Adipocyte (in vitro differentiated cells): Measurements from ENCODE around the gene ZNF19.
A peak's percentile ranks its signal among the peaks of the same experiment; 100 is the strongest.

ENCODE experiments used
- DNase-seq: peaks from one replicate; pipeline ENCODE4 v3.0.0-alpha.2; 2015; ENCODE audit warnings: low read depth
- H3K27me3 ChIP-seq: replicated peaks from 2 replicates; pipeline ENCODE4 v1.7.0; 2013; ENCODE audit warnings: mild to moderate bottlenecking, low read length, moderate library complexity; ENCODE audit not compliant: control insufficient read depth, insufficient read depth
- H3K36me3 ChIP-seq: 2 replicates; pipeline ENCODE4 v1.7.0; 2013; ENCODE audit warnings: low read length, mild to moderate bottlenecking, moderate library complexity; ENCODE audit not compliant: control insufficient read depth, insufficient read depth, severe bottlenecking
- H3K4me1 ChIP-seq: 2 replicates; pipeline ENCODE4 v1.7.0; 2013; ENCODE audit warnings: mild to moderate bottlenecking, low read length, moderate library complexity; ENCODE audit not compliant: control insufficient read depth, insufficient read depth
- H3K4me3 ChIP-seq: 2 replicates; pipeline ENCODE4 v1.7.0; 2013; ENCODE audit warnings: mild to moderate bottlenecking, low read length, moderate library complexity
- H3K9ac ChIP-seq: 2 replicates; pipeline ENCODE4 v1.7.0; 2013; ENCODE audit warnings: mild to moderate bottlenecking, low read length, moderate library complexity
- H3K9me3 ChIP-seq: 2 replicates; pipeline ENCODE4 v1.7.0; 2013; ENCODE audit warnings: mild to moderate bottlenecking, low read length, moderate library complexity; ENCODE audit not compliant: control insufficient read depth

Gene ZNF19

DNA sequence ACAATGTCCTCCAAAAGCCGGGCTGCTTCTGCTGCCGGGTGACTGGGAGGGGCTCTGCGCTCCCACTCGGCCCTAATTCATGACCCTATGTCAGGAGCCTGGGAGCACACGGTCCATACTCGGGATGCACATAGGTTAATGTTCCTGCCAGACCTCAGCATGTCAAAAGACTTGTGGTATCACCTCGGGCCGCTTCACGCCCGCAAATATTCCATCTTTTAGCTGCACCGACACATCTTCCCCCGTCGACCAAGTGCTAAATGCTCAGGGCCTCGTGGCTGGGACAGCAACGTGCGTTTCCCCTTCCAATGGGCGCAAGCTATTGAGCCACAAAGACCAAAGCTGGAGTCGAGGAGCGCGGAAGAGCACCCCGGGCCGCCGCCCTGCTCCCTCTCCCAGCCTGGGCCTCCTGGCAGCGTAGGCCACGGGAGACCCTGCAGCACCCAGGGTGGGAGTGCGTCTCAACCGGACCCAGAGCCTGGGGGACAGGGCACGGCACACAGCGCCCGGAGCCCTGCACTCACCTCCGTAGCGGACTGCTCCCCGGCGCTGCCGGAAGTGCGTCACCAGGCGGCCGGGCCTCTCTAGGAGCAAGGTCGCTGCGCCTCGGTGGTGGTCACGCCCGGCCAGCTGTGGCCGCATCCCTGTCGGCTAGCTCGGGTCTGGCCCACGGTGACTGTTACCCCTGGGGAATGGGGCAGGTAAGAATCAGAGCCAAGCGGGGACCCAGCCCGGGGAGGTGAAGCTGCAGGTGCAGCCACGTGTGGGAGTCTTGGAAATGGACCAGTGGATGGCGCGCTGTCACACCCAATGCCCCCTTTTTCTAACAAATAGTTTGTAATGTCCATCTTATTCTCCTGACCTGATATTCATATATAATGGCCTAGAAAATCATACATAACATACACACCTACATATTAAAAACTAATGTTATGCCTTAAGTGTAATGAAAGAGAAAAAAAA, 27.2 kb downstream of the ZNF19 start, which contains the start of gene ZNF23:
ZNF23 (minus strand) TSS at position 562 of the 963 bp plus-strand sequence. CDS start 5,451 bp downstream, outside the sequence.
- H3K9me3 ChIP-seq, result no peaks in the 10 kb centered on the region
- no peaks in the 10 kb centered on the region for H3K36me3 ChIP-seq
- peak; percentile 88 for DNase-seq
- H3K4me1 ChIP-seq, result peaks cover 18% of the 10 kb centered on the region
- H3K9ac ChIP-seq, result peak within 1 kb of the TSS; percentile 95
- H3K4me3 ChIP-seq, result peak within 1 kb of the TSS; percentile 98
- no peaks in the 10 kb centered on the region for H3K27me3 ChIP-seq

DNA sequence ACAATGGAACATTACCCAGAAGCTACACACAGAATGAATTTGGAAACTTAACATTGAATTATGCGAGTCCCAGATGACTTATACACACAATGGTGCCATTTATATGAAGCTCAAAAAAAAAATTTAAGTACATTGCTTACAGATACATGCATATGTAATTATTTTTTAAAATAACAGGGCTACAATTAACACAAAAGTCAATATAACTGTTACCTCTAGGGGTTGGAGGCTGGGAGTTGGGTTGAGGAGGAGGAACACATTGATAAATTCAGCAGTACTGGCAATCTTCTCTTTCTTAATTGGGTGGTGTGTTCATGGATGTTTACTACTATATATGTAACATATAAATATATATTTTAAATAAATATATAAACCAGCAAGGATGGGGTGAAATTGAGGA, 28.2 kb downstream of the ZNF19 start:
- Histone ChIP-seq H3K9me3 (no peaks in the 10 kb centered on the region), H3K9ac (peak overlapping the region; percentile 95), H3K27me3 (no peaks in the 10 kb centered on the region), H3K4me3 (peak overlapping the region; percentile 98), H3K4me1 (peaks cover 18% of the 10 kb centered on the region), H3K36me3 (peaks cover 7% of the 10 kb centered on the region)
- peak; percentile 7 for DNase-seq

DNA sequence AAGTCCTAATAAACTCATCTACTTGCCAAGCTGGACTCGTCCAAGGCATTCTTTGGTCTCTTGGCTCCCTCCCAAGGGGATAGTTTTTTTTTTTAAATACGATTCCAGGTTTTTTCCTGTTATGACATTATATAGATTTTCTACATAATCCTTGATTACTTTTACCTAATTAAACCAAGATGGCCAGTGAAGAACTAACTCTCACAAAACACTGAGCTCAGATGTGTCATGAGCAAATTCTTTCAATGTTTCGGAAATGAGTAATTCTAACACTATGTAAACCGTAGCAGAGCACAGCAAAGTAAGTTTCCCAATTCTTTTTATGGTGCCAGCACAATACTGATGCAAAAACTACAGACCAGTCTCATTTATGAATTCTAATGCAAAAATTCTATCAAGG, 28.9 kb downstream of the ZNF19 start:
- Histone ChIP-seq H3K4me3 (peak overlapping the region; percentile 98), H3K9me3 (no peaks in the 10 kb centered on the region), H3K9ac (peak overlapping the region; percentile 15), H3K4me1 (peaks cover 18% of the 10 kb centered on the region), H3K27me3 (no peaks in the 10 kb centered on the region), H3K36me3 (peaks cover 13% of the 10 kb centered on the region)
- DNase-seq, result peak; percentile 85

DNA sequence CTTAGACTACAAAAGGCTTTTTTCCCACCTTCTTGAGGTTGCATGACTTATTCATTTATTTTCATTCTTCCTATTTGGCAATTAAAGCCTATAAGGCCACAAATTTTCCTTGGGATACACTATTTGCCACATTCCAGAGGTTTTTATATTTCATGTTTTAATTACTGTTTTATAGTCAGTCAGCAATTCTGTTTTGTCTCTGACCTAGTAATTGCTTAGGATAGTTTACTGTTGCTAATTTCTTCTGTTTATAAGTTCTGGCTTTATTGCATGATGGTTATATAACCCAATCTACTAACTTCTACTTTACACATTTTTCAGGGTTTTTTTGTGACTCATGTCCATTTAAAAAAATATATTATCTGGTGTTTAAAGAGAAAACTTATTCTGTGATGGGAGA, 29.6 kb downstream of the ZNF19 start:
- Histone ChIP-seq H3K9ac (no peak overlapping the region), H3K27me3 (no peaks in the 10 kb centered on the region), H3K4me3 (no peak overlapping the region), H3K4me1 (peaks cover 18% of the 10 kb centered on the region), H3K36me3 (peaks cover 20% of the 10 kb centered on the region), H3K9me3 (no peaks in the 10 kb centered on the region)
- no peak for DNase-seq

DNA sequence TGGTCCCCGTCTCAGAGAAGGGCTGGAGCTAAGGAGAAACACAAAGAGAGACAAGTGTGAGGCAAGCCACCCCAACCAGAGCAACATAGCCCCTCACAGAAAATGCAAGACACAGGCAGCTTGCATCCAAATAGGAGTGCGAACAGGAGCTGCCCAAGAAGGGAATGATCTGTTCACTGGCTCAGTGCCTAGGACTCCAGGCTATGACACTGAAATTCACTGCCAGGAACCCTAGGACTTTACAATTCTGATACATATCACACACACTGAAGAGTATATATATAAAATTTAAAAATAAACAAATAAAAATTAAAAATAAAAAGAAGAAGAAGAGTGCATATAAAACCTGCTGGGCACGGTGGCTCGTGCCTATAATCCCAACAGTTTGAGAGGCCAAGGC, 32.3 kb downstream of the ZNF19 start:
- Histone ChIP-seq H3K9me3 (peaks cover 20% of the 10 kb centered on the region), H3K4me3 (no peak overlapping the region), H3K27me3 (no peaks in the 10 kb centered on the region), H3K4me1 (peaks cover 13% of the 10 kb centered on the region), H3K36me3 (peaks cover 47% of the 10 kb centered on the region), H3K9ac (no peak overlapping the region)
- no peak for DNase-seq

DNA sequence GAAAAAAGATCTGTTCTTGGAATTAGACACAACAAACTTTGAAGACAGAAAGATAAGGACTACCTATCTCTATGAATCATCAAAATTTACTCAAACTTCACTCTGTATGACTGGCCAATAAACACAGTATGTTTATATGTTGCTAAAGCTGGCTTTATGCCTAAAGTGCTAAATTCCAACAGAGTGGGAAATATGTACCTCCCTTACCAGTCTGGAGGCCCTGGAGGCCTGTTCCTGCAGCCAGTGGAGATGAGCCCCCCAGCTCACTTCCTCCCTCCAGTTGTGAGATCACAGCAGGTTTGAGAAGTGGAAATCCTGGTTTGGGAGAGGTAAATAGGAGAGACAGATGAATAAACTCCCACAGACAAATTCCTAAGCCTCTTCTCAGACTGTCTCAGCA, 36.1 kb downstream of the ZNF19 start:
- Histone ChIP-seq H3K27me3 (no peaks in the 10 kb centered on the region), H3K9ac (no peak overlapping the region), H3K9me3 (peaks cover 58% of the 10 kb centered on the region), H3K36me3 (peaks cover 85% of the 10 kb centered on the region), H3K4me3 (no peak overlapping the region), H3K4me1 (no peaks in the 10 kb centered on the region)
- no peak for DNase-seq

DNA sequence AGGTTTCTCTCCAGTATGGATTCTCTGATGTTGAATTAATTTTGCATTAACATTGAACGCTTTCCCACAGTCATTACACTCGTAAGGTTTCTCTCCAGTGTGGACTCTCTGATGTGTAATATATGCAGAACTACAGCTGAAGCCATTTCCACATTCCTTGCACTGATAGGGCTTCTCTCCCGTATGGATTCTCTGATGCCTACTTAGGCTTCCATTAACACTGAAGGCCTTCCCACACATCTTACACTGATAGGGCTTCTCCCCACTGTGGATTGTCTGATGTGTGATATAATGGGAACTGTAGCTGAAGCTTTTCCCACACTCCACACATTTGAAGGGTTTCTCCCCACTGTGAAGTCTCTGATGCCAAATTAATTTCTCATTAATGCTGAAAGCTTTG, 40.1 kb downstream of the ZNF19 start:
- Histone ChIP-seq H3K36me3 (peaks cover 71% of the 10 kb centered on the region), H3K4me3 (peak overlapping the region; percentile 70)

DNA sequence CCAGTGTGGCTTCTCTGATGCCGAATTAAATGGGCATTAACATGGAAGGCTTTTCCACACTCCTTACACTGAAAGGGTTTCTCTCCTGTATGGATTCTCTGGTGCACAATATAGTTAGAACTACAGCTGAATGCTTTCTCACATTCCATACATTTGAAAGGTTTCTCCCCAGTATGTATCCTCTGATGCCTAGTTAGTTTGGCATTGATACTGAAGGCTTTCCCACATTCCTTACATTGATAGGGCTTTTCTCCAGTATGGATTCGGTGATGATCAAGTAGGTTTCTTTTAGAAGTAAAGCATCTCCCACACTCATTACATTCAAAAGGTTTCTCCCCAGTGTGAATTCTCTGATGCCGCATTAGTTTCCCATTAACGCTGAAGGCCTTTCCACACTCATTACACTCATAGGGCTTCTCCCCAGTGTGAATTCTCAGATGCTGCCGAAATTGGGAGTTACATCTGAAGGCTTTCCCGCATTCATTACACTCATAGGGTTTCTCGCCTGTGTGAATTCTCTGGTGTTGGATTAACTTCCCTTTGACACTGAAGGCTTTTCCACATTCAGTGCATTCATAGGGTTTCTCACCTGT, 40.8 kb downstream of the ZNF19 start:
- H3K9ac ChIP-seq, result no peak overlapping the region
- no peaks in the 10 kb centered on the region for H3K4me1 ChIP-seq
- peaks cover 96% of the 10 kb centered on the region for H3K9me3 ChIP-seq
- peak overlapping the region; percentile 70 for H3K4me3 ChIP-seq
- peaks cover 65% of the 10 kb centered on the region for H3K36me3 ChIP-seq
- H3K27me3 ChIP-seq, result no peaks in the 10 kb centered on the region
- DNase-seq, result no peak

More for the DNA sequence above, 40.1 kb downstream of the ZNF19 start:
- Histone ChIP-seq H3K9ac (no peak overlapping the region), H3K27me3 (no peaks in the 10 kb centered on the region), H3K4me1 (no peaks in the 10 kb centered on the region), H3K9me3 (peaks cover 96% of the 10 kb centered on the region)
- DNase-seq, result peak; percentile 5

DNA sequence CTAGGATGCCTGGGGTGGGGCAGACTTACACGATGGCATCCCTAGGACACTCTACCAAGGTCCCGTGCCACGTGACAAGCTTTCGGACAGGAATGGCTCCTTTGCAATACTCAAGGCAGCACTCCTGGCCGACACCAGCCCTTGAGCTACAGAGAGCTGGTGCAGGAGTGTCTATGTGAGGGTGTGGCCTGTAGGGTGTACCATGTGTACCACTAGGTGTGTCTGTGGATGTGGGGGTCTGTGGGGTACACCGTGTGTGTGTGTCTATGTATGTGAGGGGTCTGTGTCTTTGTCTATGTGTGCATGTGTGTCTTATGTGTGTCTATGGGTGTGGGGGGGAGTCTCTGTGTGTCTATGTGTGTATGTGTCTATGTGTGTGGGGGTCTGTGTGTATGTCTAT, 45.4 kb downstream of the ZNF19 start:
- DNase-seq, result no peak
- Histone ChIP-seq H3K4me1 (no peaks in the 10 kb centered on the region), H3K9me3 (peaks cover 64% of the 10 kb centered on the region), H3K36me3 (peaks cover 18% of the 10 kb centered on the region), H3K9ac (no peak overlapping the region), H3K4me3 (no peak overlapping the region), H3K27me3 (peaks cover 6% of the 10 kb centered on the region)

DNA sequence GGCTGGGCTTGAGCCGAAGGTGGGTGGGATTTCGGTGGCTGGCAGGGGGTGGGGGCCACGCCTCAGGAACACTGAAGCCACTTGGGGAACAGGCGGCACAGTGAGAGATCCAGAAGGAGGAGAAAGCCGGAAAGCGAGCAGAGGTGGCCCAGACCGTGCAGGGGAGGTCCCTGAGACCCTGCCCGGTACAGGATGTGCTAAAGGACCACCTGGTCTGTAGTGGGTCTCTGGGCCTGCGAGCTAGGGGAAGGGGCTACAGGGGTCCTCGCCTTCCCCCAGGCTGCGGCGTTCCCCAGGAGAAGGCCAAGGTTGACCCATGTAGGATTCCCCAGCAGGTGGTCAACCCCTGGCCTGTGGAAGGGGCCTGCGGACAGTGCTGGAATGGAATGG, 47.1 kb downstream of the ZNF19 start, which contains the start of gene TLE7:
TLE7 (minus strand) TSS at position 4 of the 390 bp plus-strand sequence. CDS start 8,730 bp downstream, outside the sequence.
- DNase-seq, result no peak
- Histone ChIP-seq H3K9me3 (peaks cover 47% of the 10 kb centered on the region), H3K4me3 (no peak within 1 kb of the TSS), H3K36me3 (peaks cover 3% of the 10 kb centered on the region), H3K27me3 (peaks cover 13% of the 10 kb centered on the region), H3K9ac (no peak within 1 kb of the TSS), H3K4me1 (no peaks in the 10 kb centered on the region)

DNA sequence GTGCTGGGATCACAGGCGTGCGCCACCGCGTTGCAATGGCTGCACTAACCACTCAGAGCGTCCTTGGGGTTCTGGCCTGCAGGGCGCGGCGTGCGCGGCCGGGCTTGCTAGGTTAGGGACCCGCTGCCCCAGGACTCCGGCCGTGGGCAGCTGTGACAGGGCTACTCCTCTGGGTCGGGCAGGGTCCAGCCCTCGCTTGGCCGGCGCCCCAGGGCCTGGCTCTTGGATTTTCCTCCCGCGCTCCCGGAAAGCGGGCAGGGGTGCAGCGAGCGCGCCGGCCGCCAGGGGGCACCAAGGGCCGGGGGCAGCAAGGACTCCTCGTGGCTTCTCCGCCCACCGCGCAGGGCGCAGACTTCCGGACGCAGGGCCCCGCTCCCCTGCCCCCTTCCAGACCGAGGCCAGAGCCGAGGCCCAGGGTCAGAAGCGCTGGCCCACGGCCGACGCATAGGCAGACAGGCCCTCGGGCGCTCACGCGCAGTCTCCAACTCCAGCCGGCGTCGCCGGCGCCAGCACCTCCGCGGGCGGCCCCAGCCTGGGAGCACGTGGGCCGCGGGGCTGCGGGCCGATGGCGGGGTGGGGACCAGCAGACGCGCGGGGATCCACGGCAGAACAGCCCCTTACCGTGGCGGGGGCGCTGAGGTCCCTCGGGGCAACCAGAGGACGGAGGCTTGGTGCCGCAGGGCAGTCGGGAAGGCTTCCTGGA, 47.6 kb downstream of the ZNF19 start:
- H3K4me3 ChIP-seq, result no peak overlapping the region
- H3K9ac ChIP-seq, result no peak overlapping the region
- no peaks in the 10 kb centered on the region for H3K36me3 ChIP-seq
- no peaks in the 10 kb centered on the region for H3K4me1 ChIP-seq
- H3K9me3 ChIP-seq, result peaks cover 41% of the 10 kb centered on the region
- peaks cover 13% of the 10 kb centered on the region for H3K27me3 ChIP-seq
- DNase-seq, result no peak
